HepG2 (cell line): ENCODE results near the gene EPHA6. TPM values are rescaled to one million over a fixed set of nuclear protein-coding genes. Genes with fewer than 3 reads are reported as not detected.

Source experiments
- ATAC-seq: fragments of 200-7000 bp; cut with Tn5 transposase; 3 replicates; pipeline ENCODE4 v1.9.1; 2020; ENCODE audit warnings: mild to moderate bottlenecking, moderate library complexity
- BruUV-seq: library from RNA; stranded (reverse); fragments of 400-500 nt; replicated peaks from 2 replicates; lab custom pipeline; 2021; lab: Mats Ljungman, UMichigan
- CTCF ChIA-PET: fragments of 300-600 bp; formaldehyde crosslinking; extraction: SDS; loops from one replicate; lab custom pipeline; 2021; ENCODE audit warnings: low total read pairs, inconsistent platforms, low intra/inter-chr PET ratio; lab: Yijun Ruan, JAX
- POLR2A ChIA-PET: fragments of 350-600 bp; sonication (Branson Sonifier 250); formaldehyde crosslinking; loops from one replicate; lab custom pipeline; 2020; ENCODE audit warnings: antibody characterized with exemption, inconsistent platforms; lab: Yijun Ruan, JAX
- DNase-seq: peaks from one replicate; pipeline ENCODE4 v3.0.0-alpha.2; 2015; ENCODE audit warnings: low spot score
- FAIRE-seq: peaks from 3 replicates; lab custom pipeline; 2011; peaks lifted over from hg19 to GRCh38; lab: Jason Lieb, UNC
- H2AFZ ChIP-seq: one replicate; pipeline ENCODE4 v1.6.1; 2011; ENCODE audit warnings: low read length, inconsistent platforms
- H3K27ac ChIP-seq: fragments of 300-600 bp; 3 replicates; pipeline ENCODE4 v1.8.0; 2011; ENCODE audit warnings: mixed run types, mild to moderate bottlenecking, mixed read lengths, low read length, inconsistent platforms; ENCODE audit not compliant: insufficient read depth; ENCODE audit errors: extremely low read length
- H3K27me3 ChIP-seq, 2 experiments: fragments of 200-600 bp in 1 of 2; 2 replicates in 1 of 2; 3 replicates in 1 of 2; pipeline versions ENCODE4 v1.6.0 to v1.8.0; 2011; ENCODE audit warnings: low read length in 2 of 2, mild to moderate bottlenecking in 2 of 2, moderate library complexity in 2 of 2, inconsistent platforms in 1 of 2; ENCODE audit not compliant: insufficient read depth in 2 of 2, control insufficient read depth in 1 of 2
- H3K36me3 ChIP-seq, 2 experiments: fragments of 200-600 bp in 1 of 2; replicated peaks in 1 of 2; 2 replicates in 1 of 2; 3 replicates in 1 of 2; pipeline versions ENCODE4 v1.5.1 to v1.8.0; 2011; ENCODE audit warnings: low read length in 2 of 2, inconsistent platforms in 1 of 2; ENCODE audit not compliant: insufficient read depth in 2 of 2, control insufficient read depth in 1 of 2
- H3K4me1 ChIP-seq: 2 replicates; pipeline ENCODE4 v1.5.1; 2012; ENCODE audit warnings: low read length, inconsistent platforms; ENCODE audit not compliant: insufficient read depth
- H3K4me2 ChIP-seq: 2 replicates; pipeline ENCODE4 v1.6.0; 2011; ENCODE audit warnings: low read depth, low read length, inconsistent platforms
- H3K4me3 ChIP-seq, 3 experiments: fragments of 200-600 bp in 1 of 3; sonication (generic), shearing (Covaris generic) in 1 of 3; replicated peaks in 1 of 3; 2 replicates each; pipeline ENCODE4 v1.5.1; 2011 to 2016; ENCODE audit warnings: low read length in 3 of 3, inconsistent platforms in 2 of 3, low read depth in 2 of 3, mild to moderate bottlenecking in 2 of 3, control low read depth in 1 of 3, mixed read lengths in 1 of 3; ENCODE audit not compliant: insufficient read depth in 1 of 3
- H3K79me2 ChIP-seq: one replicate; pipeline ENCODE4 v1.6.1; 2011; ENCODE audit warnings: low read length, inconsistent platforms; ENCODE audit not compliant: insufficient read depth
- H3K9ac ChIP-seq: 2 replicates; pipeline ENCODE4 v1.6.0; 2011; ENCODE audit warnings: mild to moderate bottlenecking, low read depth, low read length, inconsistent platforms; ENCODE audit not compliant: insufficient read depth
- H3K9me3 ChIP-seq: 2 replicates; pipeline ENCODE4 v1.5.1; 2012; ENCODE audit warnings: mild to moderate bottlenecking, low read length
- H4K20me1 ChIP-seq: 2 replicates; pipeline ENCODE4 v1.6.0; 2011; ENCODE audit warnings: inconsistent platforms, mild to moderate bottlenecking, low read length, moderate library complexity; ENCODE audit not compliant: insufficient read depth
- AGO2 ChIP-seq: fragments of 200-400 bp; formaldehyde crosslinking; optimal IDR thresholded peaks from 2 replicates; pipeline ENCODE3; 2017; ENCODE audit warnings: mild to moderate bottlenecking, low read depth, low read length, moderate library complexity
- CEBPZ ChIP-seq: IDR thresholded peaks from 2 replicates; pipeline ENCODE4 v1.6.1; 2012; ENCODE audit warnings: low read length, improper control_type of control experiment
- CHD4 ChIP-seq: fragments of 200-600 bp; sonication (generic); IDR thresholded peaks from 2 replicates; pipeline ENCODE4 v1.7.0; 2017; ENCODE audit warnings: mild to moderate bottlenecking, low read length, borderline replicate concordance
- ELF1 ChIP-seq: sonication (generic); formaldehyde crosslinking; IDR thresholded peaks from 2 replicates; pipeline ENCODE4 v1.4.0; 2020; ENCODE audit warnings: missing genetic modification reagents
- FIP1L1 ChIP-seq: fragments of 200-400 bp; formaldehyde crosslinking; IDR thresholded peaks from 2 replicates; pipeline ENCODE4 v1.6.1; 2018; ENCODE audit warnings: low read depth, mild to moderate bottlenecking, low read length, moderate library complexity, borderline replicate concordance; ENCODE audit not compliant: insufficient read depth
- GFI1 ChIP-seq: sonication (generic); formaldehyde crosslinking; IDR thresholded peaks from 2 replicates; pipeline ENCODE4 v1.5.0; 2020; ENCODE audit warnings: missing genetic modification reagents, mild to moderate bottlenecking, borderline replicate concordance
- GRHL1 ChIP-seq: sonication (generic); formaldehyde crosslinking; conservative IDR thresholded peaks from 2 replicates; pipeline ENCODE4 v1.8.0; 2022; ENCODE audit warnings: missing genetic modification reagents
- NR1H2 ChIP-seq: sonication (generic); formaldehyde crosslinking; IDR thresholded peaks from 2 replicates; pipeline ENCODE4 v1.8.1; 2022; ENCODE audit warnings: low read depth, missing genetic modification reagents, borderline replicate concordance
- SP1 ChIP-seq, 2 experiments: fragments of 450-650 bp in 1 of 2; sonication (generic) in 1 of 2; formaldehyde crosslinking in 1 of 2; IDR thresholded peaks; 2 replicates each; pipeline versions ENCODE4 v1.4.0 to v1.6.1; 2016 to 2020; ENCODE audit warnings: missing genetic modification reagents in 1 of 2
- TCF7L2 ChIP-seq: IDR thresholded peaks from 2 replicates; pipeline ENCODE4 v1.6.1; 2011; ENCODE audit warnings: mild to moderate bottlenecking, low read depth, low read length, moderate library complexity
- TFAP4 ChIP-seq: sonication (generic); IDR thresholded peaks from 2 replicates; pipeline ENCODE4 v1.6.1; 2016; ENCODE audit warnings: low read depth, borderline replicate concordance
- TFDP2 ChIP-seq: sonication (generic); formaldehyde crosslinking; IDR thresholded peaks from 2 replicates; pipeline ENCODE4 v1.4.0; 2020; ENCODE audit warnings: missing genetic modification reagents
- THRA ChIP-seq: sonication (generic); formaldehyde crosslinking; IDR thresholded peaks from 2 replicates; pipeline ENCODE4 v1.4.0; 2020; ENCODE audit warnings: missing genetic modification reagents, borderline replicate concordance
- THYN1 ChIP-seq: sonication (generic); formaldehyde crosslinking; IDR thresholded peaks from 2 replicates; pipeline ENCODE4 v1.8.1; 2023; ENCODE audit warnings: low read depth, mild to moderate bottlenecking, moderate library complexity, missing genetic modification reagents, borderline replicate concordance
- ZNF235 ChIP-seq: sonication (generic); formaldehyde crosslinking; IDR thresholded peaks from 2 replicates; pipeline ENCODE4 v1.8.1; 2023; ENCODE audit warnings: mild to moderate bottlenecking, missing genetic modification reagents, borderline replicate concordance
- ZNF598 ChIP-seq: sonication (generic); formaldehyde crosslinking; IDR thresholded peaks from 2 replicates; pipeline ENCODE4 v1.5.1; 2020; ENCODE audit warnings: mild to moderate bottlenecking, missing genetic modification reagents, borderline replicate concordance
- WGBS: methylation state at CpG from one replicate; pipeline ENCODE4 v1.1.6; 2017; ENCODE audit warnings: low lambda C conversion rate; 5-methylcytosine and 5-hydroxymethylcytosine counted together
- in situ Hi-C: cut with HindIII; loops from 2 replicates; pipeline ENCODE4 v1.10.0; 2017; ENCODE audit warnings: low pct_unique_long_range_greater_than_20kb; ENCODE audit not compliant: extremely low pct_ligation_motif_present
- intact Hi-C: fragments of 100-400 bp; cut with micrococcal nuclease; formaldehyde crosslinking; loops from one replicate; pipeline ENCODE4 v1.10.0; 2022; ENCODE audit not compliant: unreplicated experiment
- polyA plus RNA-seq, 8 experiments: library from polyadenylated mRNA; depleted of rRNA in 3 of 8; stranded (reverse) in 7 of 8; unstranded in 1 of 8; fragments of >200 nt; fragmentation: Illumina TruSeq in 4 of 8; extraction: Trizol in 4 of 8; gene quantifications; 2 replicates each; pipeline versions ENCODE4 v1.2.1 to v1.2.3, GENCODE V29; 2011 to 2016; ENCODE audit warnings: low read depth in 4 of 8, missing spikeins in 1 of 8, mixed read lengths in 1 of 8; ENCODE audit not compliant: insufficient read depth in 1 of 8
- total RNA-seq, 5 experiments: library from RNA; depleted of rRNA; stranded (reverse); fragments of >200 nt; fragmentation: Illumina TruSeq; extraction: Trizol; gene quantifications; 2 replicates each; pipeline ENCODE4 v1.2.3, GENCODE V29; 2016; ENCODE audit warnings: low read depth in 1 of 5

Gene EPHA6
- total and polyA plus RNA-seq, 2 of the 13 experiments (the other 11 are each of a cell fraction or from before 2014, with no cell fraction given) = not detected

- Histone ChIP-seq H3K4me3 (no peak overlapping the region), H2AFZ (no peak overlapping the region), H3K9ac (no peak overlapping the region), H4K20me1 (no peaks in the 10 kb centered on the region), H3K27ac (no peak overlapping the region), H3K36me3 (no peaks in the 10 kb centered on the region), H3K4me1 (no peaks in the 10 kb centered on the region), H3K4me2 (no peak overlapping the region), H3K27me3 (no peaks in the 10 kb centered on the region), H3K79me2 (no peaks in the 10 kb centered on the region), H3K9me3 (no peaks in the 10 kb centered on the region)
- 0% methylated on average over 1 of the region's 1 CpG for WGBS
- BruUV-seq = no TSS peak
- in situ Hi-C loops = loop anchor here (10.0 kb wide), 1 partner anchor 791 kb away; no protein-coding TSS in a partner anchor
- ChIA-PET CTCF (no interaction called here), POLR2A (no interaction called here)
- ATAC-seq = no peak
- intact Hi-C loops = no loop called here
- no peak for DNase-seq
- no peak for FAIRE-seq
- TF ChIP-seq ZNF235 (CRISPR knock-in tag) (no peak), SP1 (IDR thresholded peaks at IDR 0.05) (no peak), SP1 (CRISPR knock-in tag; IDR thresholded peaks at IDR 0.05) (no peak), GFI1 (no peak), THRA (no peak), TCF7L2 (no peak), CHD4 (no peak), TFDP2 (CRISPR knock-in tag) (no peak), THYN1 (CRISPR knock-in tag) (no peak), ZNF598 (no peak), CEBPZ (no peak), ELF1 (CRISPR knock-in tag) (no peak), FIP1L1 (no peak), TFAP4 (no peak), NR1H2 (CRISPR knock-in tag) (no peak), GRHL1 (no peak), AGO2 (no peak)
Measured at GRCh38 chr3:97655971-97656370, 841.6 kb downstream of the EPHA6 start.
